Medulla oblongata (tissue), 1 donor: ENCODE results near the gene PCSK5.
"Not testable (repeated sequence)": the region's sequence is repeated elsewhere in the genome, so short reads cannot be mapped to it uniquely, and the experiment has no call there.

Experiments
- DNase-seq: peaks from one replicate; pipeline ENCODE4 v3.0.0-alpha.2; 2015; ENCODE audit errors: extremely low spot score

PCSK5 gene

GRCh38 chr9:75890472-75891276, at the start of gene PCSK5:
TSS of gene PCSK5 (plus strand) at chr9:75890673. CDS start at chr9:75891182, 509 bp downstream.
- peak; percentile 96 for DNase-seq

- no peak for DNase-seq
These were observed 46.2 kb upstream of the PCSK5 start for GRCh38 chr9:75844321-75844720.

DNA sequence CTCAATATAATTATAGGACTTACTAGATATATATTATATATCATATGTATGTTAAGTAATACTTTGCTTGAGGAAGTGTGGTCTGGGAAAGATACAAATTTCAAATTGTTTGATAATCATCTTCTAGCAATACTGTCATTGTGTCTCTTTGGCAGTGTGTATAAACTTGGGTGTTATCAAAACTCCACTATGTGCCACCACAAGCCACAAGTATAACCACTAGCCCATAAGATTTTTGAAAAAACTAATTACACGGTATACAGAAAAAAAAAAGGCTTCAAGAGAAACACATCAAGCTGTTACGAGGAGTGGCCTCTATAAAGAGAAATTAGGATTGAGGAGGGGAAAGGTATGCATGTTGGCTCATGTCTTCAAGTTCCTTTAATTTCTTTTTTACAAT, 44.7 kb upstream of the PCSK5 start:
- no peak for DNase-seq

DNA sequence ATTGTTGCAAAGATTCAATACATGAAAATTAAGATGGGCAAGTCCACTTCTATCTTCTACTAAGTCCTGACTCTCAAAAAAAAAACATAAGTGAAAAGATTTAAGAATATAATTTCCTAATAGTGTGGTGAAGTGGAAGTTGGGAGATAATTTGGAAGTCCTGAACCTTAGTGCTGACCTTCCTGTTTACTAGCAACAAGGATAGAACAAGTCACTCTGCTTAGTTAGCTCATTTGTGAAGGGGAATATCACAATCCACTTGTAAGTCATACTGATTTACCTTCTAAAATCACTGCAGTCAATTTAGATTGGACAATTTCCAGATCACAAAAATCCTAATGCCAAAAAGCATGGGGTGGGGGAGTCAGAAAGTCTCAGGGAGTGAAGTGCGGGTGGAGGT, 43.4 kb upstream of the PCSK5 start:
- DNase-seq: no peak

- no peak for DNase-seq
These were observed 39.8 kb upstream of the PCSK5 start for GRCh38 chr9:75850459-75851200.

DNA sequence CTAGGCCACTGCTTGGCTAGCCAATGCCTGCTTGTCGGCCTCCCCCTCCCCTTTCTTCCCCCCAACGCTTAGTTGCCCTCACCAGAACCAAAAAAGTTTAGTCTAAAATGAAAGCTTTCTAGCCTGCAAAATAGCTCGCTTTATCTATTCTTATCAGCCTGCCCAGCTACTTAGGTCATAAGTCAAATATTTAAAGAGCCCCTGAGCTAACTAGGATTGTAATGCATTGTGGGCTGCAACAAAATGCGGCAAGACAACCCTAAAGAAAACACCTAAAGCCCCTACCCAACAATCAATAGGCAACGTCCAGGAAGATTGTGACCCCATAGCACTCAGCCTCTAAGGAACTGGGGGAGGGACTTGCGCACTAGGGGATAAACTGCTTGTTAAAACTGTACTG, 38.6 kb upstream of the PCSK5 start:
- no peak for DNase-seq

DNA sequence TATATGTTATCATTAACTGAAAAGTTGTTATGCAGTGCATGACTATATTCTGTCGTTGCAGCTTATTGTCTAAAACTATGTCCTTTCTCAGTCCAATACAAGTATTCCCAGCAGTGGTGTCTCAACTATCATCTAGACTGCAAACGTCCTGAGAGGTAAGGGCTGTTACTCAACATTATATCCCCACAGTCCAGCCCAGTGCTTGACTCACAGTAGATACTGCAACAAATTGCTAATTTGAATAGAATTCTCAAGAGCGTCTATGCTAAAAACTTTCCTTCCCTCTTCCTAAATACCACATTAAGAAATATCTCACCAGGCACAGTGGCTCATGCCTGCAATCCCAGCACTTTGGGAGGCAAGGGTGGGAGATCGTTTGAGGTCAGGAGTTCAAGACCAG, 37.7 kb upstream of the PCSK5 start:
- DNase-seq: no peak

- DNase-seq: no peak
These were observed 35.0 kb upstream of the PCSK5 start for GRCh38 chr9:75855509-75855908.

- DNase-seq: no peak
These were observed 31.9 kb upstream of the PCSK5 start for GRCh38 chr9:75858497-75859092.

- no peak for DNase-seq
These were observed 26.2 kb upstream of the PCSK5 start for GRCh38 chr9:75864266-75864665.

DNA sequence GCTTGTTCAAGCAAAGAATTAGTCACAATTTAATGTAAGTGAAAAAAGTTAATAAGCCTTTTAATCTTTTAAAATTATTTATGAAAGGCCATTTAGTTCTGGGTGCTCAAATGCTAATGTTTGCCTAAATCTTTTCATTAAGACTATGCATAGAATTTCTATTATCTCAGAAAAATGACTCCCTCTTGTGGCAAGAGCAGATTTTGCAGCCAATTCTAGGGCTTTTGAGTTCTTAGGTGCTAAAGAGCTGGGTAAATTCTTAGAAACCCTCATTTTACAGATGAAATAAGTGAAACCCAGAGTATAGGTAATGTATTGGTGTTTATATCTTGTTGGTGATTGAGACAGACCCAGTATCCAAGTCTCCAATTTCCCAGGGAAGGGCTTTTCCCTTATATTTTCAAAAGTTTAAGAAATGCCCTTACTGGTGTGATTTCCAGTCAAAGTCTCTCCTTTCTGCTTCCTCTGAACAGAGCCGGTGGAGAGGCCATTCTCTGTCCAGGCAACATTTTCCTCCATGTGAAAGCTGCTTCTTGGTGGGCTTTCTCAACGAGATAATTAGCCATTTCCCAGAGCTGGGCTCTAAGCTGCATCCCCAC, 24.1 kb upstream of the PCSK5 start:
- peak; percentile 81 for DNase-seq

DNA sequence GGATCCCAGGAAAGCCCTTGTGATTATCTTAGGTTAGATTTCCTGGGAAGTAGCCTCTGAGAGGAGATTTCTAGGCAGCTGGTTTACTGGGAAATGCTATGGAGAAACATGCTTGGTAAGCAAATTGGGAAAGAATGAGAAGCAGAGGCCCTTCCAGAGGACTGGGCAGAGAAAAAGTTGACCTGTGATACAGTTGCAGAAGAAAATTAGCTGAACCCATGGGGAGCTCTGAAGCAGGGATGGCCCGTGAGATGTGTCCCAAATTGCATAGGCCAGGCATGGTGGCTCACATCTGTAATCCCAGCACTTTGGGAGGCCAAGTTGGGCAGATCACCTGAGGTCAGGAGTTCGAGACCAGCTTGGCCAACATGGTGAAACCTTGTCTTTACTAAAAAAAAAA, 21.9 kb upstream of the PCSK5 start:
- not testable (repeated sequence) for DNase-seq

GRCh38 chr9:75869236-75869635, 21.2 kb upstream of the PCSK5 start:
- DNase-seq: peak; percentile 46

- DNase-seq: no peak
These were observed 20.0 kb upstream of the PCSK5 start for GRCh38 chr9:75870450-75870849.

- no peak for DNase-seq
These were observed 18.8 kb upstream of the PCSK5 start for GRCh38 chr9:75871624-75872023.

DNA sequence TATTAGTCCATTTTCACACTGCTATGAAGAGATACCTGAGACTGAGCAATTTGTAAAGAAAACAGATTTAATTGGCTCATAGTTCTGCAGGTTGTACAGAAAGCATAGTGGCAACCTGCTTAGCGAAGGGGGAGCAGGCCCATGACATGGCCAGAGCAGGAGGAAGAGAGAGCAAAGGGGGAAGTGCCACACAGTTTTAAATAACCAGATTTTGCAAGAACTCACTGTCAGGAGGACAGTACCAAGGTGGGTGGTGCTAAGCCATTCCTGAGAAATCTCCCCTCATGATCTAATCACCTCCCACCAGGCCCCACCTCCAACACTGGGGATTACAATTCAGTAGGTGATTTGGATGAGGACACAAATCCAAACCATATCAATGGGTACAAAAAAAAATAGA, 16.8 kb upstream of the PCSK5 start:
- peak; percentile 64 for DNase-seq

GRCh38 chr9:75876999-75877640, 13.4 kb upstream of the PCSK5 start:
- no peak for DNase-seq

DNA sequence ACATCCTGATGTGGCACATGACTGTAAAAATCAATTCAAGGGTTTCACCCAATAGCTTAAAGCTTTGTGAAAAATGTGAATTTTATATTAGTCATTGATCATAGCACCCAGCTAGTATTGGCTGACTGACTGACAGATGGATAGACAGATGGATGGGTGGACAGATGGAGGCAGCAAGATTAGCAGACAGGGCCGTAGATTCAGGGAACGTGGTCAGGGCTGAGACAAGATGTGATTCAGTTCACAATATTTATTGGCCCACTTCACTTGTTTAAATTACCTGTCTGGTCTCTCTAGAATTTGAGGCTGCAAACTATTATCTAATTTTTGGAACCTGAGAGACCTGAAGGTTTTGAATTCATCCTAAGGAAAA, 12.0 kb upstream of the PCSK5 start:
- no peak for DNase-seq

- no peak for DNase-seq
These were observed 9.9 kb upstream of the PCSK5 start for GRCh38 chr9:75880618-75881017.

GRCh38 chr9:75881761-75882160, 8.7 kb upstream of the PCSK5 start:
- DNase-seq: no peak

DNA sequence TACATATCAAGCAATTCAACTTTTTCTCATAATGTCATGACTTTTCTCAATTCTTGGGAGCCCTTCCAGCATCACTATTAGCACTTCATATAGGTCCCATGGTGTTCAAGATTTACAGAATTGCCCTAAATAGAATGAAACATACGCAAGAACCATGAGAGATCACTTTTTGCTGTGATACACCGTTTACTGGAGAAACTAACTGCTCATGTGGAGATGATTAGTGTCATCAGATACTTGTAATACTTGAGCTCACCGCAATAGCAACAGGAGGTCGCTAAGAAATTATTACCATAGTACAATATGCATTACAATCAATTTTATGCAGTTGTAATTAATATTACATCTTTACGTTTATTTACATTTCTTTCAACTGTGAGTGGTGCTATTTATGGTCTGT, 4.8 kb upstream of the PCSK5 start:
- no peak for DNase-seq

DNA sequence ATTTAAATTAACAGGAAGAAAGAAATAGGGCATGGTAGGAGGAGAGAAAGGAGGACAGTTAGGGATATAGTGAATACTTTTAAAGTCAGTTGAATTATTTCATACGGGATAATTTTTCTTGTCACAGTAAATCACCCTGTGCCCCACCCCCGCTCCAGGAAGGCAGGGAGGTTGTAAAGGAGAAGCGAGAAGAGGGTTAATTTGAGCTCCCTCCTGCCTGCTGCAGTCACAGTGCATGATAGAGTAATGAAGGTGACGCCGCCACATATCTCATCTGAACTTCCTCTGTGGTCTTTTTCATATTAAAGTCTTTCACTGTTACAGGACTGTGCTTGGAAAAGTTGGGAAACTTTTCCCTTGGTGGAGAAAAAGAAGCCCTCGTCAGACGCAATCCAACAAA, 896 bp upstream of the PCSK5 start:
- DNase-seq: no peak
